Activated B cell treated with CpG ODN at 0.5 μM for 24 hours (primary cell): ENCODE results near the gene HMGA1. TPM values are rescaled to one million over a fixed set of nuclear protein-coding genes. Genes with fewer than 3 reads are reported as not detected.

Source experiments
- ATAC-seq: fragments of 200-7000 bp; cut with Tn5 transposase; one replicate; pipeline ENCODE4 v1.10.0; 2021; ENCODE audit warnings: low read depth, mild to moderate bottlenecking, moderate library complexity
- CTCF ChIA-PET: fragments of 350-600 bp; sonication (Branson Sonifier 250); formaldehyde crosslinking; loops from one replicate; lab custom pipeline; 2021; ENCODE audit warnings: antibody characterized with exemption; lab: Charles Lee
- POLR2A ChIA-PET: fragments of 350-600 bp; sonication (Branson Sonifier 250); formaldehyde crosslinking; loops from one replicate; lab custom pipeline; 2021; ENCODE audit warnings: antibody characterized with exemption; lab: Charles Lee
- DNase-seq: peaks from one replicate; pipeline ENCODE4 v3.0.0; 2022
- H3K27ac Mint-ChIP-seq: one replicate; pipeline ENCODE4 v1.8.0; 2020; ENCODE audit warnings: mixed read lengths
- H3K27me3 Mint-ChIP-seq: one replicate; pipeline ENCODE4 v1.8.0; 2021; ENCODE audit warnings: mixed read lengths
- H3K36me3 Mint-ChIP-seq: one replicate; pipeline ENCODE4 v1.8.0; 2021; ENCODE audit warnings: low read depth, mixed read lengths
- H3K4me1 Mint-ChIP-seq: one replicate; pipeline ENCODE4 v1.8.0; 2021; ENCODE audit warnings: mixed read lengths
- H3K4me3 Mint-ChIP-seq: one replicate; pipeline ENCODE4 v1.8.0; 2020; ENCODE audit warnings: mild to moderate bottlenecking, mixed read lengths
- H3K9me3 Mint-ChIP-seq: one replicate; pipeline ENCODE4 v1.8.0; 2020; ENCODE audit warnings: mixed read lengths
- intact Hi-C: fragments of 100-400 bp; cut with micrococcal nuclease; formaldehyde crosslinking; loops from one replicate; pipeline ENCODE4 v1.15.1; 2024
- total RNA-seq: library from RNA; stranded (reverse); gene quantifications from 2 replicates; pipeline ENCODE4 v1.2.3, GENCODE V29; 2022
- TF ChIP-seq, protein P1 (sequence below): fragments of 200-600 bp; IDR thresholded peaks from one replicate; pipeline ENCODE4 v1.8.0; 2022; ENCODE audit warnings: antibody characterized with exemption, mild to moderate bottlenecking

HMGA1 gene
- total RNA-seq, 1 donor from 2014 or later = 188 TPM

DNA sequence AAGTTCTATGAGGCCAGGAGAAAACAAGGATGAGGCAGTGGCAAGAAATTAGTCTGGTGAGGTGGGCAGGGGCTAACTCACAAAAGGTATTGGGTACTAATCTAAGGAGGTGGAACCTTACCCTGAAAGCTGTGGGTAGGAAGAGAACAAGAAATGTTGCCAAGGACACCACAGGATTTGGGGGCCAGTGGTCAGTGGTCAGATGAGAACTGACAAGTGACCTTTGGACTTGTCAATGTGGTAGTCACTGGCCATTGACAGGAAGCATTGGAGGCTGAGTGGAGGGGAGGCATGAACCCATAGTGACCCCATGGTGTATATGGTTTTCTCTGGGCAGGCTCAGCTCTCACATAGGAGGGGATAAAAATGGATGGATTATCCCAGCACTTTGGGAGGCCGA, 37.5 kb downstream of the HMGA1 start:
- TF ChIP-seq, protein P1, sequence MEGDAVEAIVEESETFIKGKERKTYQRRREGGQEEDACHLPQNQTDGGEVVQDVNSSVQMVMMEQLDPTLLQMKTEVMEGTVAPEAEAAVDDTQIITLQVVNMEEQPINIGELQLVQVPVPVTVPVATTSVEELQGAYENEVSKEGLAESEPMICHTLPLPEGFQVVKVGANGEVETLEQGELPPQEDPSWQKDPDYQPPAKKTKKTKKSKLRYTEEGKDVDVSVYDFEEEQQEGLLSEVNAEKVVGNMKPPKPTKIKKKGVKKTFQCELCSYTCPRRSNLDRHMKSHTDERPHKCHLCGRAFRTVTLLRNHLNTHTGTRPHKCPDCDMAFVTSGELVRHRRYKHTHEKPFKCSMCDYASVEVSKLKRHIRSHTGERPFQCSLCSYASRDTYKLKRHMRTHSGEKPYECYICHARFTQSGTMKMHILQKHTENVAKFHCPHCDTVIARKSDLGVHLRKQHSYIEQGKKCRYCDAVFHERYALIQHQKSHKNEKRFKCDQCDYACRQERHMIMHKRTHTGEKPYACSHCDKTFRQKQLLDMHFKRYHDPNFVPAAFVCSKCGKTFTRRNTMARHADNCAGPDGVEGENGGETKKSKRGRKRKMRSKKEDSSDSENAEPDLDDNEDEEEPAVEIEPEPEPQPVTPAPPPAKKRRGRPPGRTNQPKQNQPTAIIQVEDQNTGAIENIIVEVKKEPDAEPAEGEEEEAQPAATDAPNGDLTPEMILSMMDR = no peak
- ChIA-PET POLR2A (no interaction called here), CTCF (no interaction called here)
- H3K27me3 Mint-ChIP-seq = no peaks in the 10 kb centered on the region
- intact Hi-C loops = no loop called here
- H3K27ac Mint-ChIP-seq = peak overlapping the region; percentile 36
- no peaks in the 10 kb centered on the region for H3K36me3 Mint-ChIP-seq
- no peak for ATAC-seq
- H3K9me3 Mint-ChIP-seq = no peaks in the 10 kb centered on the region
- DNase-seq = no peak
- no peak overlapping the region for H3K4me3 Mint-ChIP-seq
- H3K4me1 Mint-ChIP-seq = peaks cover 31% of the 10 kb centered on the region

DNA sequence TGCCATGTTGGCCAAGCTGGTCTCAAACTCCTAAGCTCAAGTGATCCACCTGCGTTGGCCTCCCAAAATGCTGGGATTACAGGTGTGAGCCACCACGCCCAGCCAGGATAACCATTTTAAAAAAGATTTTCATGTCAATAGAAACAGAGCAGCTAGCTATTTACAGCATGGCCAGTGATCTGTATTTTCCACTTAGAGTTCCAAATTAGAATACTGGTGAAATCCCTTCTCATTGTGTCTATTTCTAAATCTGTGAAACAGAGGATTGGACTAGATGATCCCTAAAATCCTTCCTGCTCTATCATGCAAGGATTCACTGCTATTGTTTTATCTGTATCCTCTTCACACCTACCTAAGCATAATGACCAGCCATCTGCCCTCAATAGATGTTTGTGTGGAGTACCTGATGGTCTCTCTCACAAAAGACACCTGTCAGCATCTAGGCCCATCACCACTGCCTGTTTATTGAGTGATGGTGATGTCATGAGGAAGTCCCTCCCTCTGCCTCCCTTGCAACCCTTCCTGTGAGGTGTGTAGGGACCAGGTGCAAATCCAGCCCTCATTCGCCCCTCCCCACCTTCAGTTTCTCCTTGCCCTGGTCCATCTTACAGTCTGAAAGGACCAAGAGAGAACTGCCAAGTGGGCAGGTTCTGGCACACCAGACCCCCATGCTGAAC, 38.6 kb downstream of the HMGA1 start:
- intact Hi-C loops = no loop called here
- no peak for DNase-seq
- POLR2A ChIA-PET = no interaction called here
- CTCF ChIA-PET = no interaction called here
- no peak for ATAC-seq
- Mint-ChIP-seq H3K27me3 (no peaks in the 10 kb centered on the region), H3K9me3 (no peaks in the 10 kb centered on the region), H3K36me3 (peaks cover 5% of the 10 kb centered on the region), H3K4me3 (no peak overlapping the region), H3K27ac (peak overlapping the region; percentile 42), H3K4me1 (peaks cover 35% of the 10 kb centered on the region)
- TF ChIP-seq, protein P1 = no peak

DNA sequence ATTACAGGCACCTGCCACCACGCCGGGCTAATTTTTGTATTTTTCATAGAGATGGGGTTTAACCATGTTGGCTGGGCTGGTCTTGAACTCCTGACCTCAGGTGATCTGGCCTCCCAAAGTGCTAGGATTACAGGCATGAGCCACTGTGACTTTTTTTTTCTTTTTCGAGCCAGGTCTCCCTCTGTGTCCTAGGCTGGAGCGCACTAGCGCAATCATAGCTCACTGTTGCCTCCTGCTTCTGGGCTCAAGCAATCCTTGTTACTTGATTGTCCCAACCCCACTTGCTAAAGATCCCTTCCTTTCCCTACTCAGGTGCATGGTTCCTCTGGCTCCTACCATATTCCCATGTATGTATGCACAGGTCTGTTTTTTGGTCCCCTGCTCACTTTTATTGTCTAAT, 39.5 kb downstream of the HMGA1 start:
- H3K36me3 Mint-ChIP-seq = peaks cover 11% of the 10 kb centered on the region
- POLR2A ChIA-PET = no interaction called here
- peaks cover 34% of the 10 kb centered on the region for H3K4me1 Mint-ChIP-seq
- CTCF ChIA-PET = no interaction called here
- H3K27ac Mint-ChIP-seq = no peak overlapping the region
- TF ChIP-seq, protein P1 = no peak
- H3K27me3 Mint-ChIP-seq = no peaks in the 10 kb centered on the region
- no peaks in the 10 kb centered on the region for H3K9me3 Mint-ChIP-seq
- intact Hi-C loops = no loop called here
- ATAC-seq (no peak), DNase-seq (no peak)
- H3K4me3 Mint-ChIP-seq = no peak overlapping the region

DNA sequence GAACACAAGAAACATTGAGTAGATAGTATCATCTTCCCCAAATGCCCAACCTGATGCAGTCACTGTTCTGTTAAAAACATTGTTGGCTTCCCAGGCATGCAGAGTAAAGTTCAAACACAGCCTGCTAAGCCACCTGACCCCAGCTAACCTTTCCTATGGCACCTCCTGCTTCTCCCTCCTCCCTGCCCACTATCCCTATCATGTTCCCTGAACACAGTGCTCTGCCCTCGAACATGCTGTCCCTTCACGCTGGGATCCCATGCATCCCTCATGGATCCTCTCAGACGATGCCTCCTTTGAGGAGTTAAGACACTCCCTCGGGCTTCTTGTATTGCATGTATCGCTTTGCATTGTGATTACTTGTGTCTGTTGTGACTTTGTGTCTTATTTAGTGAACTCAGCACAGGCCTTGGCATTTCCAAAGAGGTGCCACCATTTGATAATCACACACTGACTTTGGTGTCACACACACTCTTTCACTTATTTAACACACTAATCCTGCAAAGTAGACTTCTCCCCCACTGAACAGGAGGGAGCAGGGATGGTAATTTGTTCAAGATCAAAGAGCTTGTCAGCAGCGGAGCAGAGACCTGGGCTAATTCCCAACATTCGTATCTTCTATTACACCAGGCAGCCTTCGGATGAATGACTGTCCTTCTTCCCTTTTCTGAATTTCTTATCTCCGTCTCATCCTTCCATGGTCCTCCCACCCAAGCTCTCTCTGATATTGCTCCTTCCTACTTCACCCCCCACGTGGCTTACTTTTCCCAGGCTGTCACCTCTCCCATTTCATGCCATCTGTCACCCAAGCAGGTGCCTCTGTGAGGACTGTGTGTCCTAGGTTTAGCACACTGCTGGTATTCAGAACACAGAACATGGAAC, 40.4 kb downstream of the HMGA1 start:
- no peak for DNase-seq
- Mint-ChIP-seq H3K4me1 (peaks cover 29% of the 10 kb centered on the region), H3K9me3 (no peaks in the 10 kb centered on the region), H3K27me3 (no peaks in the 10 kb centered on the region), H3K36me3 (peaks cover 17% of the 10 kb centered on the region), H3K27ac (no peak overlapping the region), H3K4me3 (no peak overlapping the region)
- ChIA-PET CTCF (interaction anchor here (0.9 kb wide), 1 partner anchor 138 kb away, joined by 3 read pairs; no protein-coding TSS in a partner anchor), POLR2A (no interaction called here)
- no peak for ATAC-seq
- TF ChIP-seq, protein P1 = no peak
- intact Hi-C loops = no loop called here

DNA sequence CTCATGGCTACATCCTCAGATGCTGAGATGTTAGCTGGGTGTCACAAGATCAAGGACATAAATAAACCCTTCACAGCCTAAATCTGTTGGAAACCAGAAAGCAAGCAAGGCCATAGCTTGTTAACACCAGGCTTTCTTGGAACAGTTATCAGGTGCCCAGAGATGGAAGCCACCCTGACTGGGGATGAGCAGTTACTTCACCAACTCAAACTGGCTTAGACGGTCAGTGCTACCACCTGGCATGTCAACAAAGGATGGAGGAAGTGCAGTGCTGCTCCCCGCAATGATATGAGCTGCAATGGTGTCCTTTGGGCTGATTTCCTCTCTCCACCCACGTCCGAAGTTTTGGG, 41.1 kb downstream of the HMGA1 start:
- H3K36me3 Mint-ChIP-seq = peaks cover 20% of the 10 kb centered on the region
- intact Hi-C loops = no loop called here
- H3K4me3 Mint-ChIP-seq = no peak overlapping the region
- CTCF ChIA-PET = interaction anchor here (0.9 kb wide), 1 partner anchor 137 kb away, joined by 3 read pairs; no protein-coding TSS in a partner anchor
- no peaks in the 10 kb centered on the region for H3K9me3 Mint-ChIP-seq
- TF ChIP-seq, protein P1 = no peak
- H3K27me3 Mint-ChIP-seq = no peaks in the 10 kb centered on the region
- DNase-seq = no peak
- H3K27ac Mint-ChIP-seq = no peak overlapping the region
- H3K4me1 Mint-ChIP-seq = peaks cover 23% of the 10 kb centered on the region
- ATAC-seq = no peak
- POLR2A ChIA-PET = no interaction called here
